Ascending aorta (tissue), 2 donors: ENCODE data around the gene GALNT12. TPM values are rescaled to one million over a fixed set of nuclear protein-coding genes. Genes with fewer than 3 reads are reported as not detected.

ENCODE experiments used
- DNase-seq, 2 donors: peaks; one replicate each; pipeline ENCODE4 v3.0.0-alpha.2; 2019; ENCODE audit warnings: low spot score in 2 of 2
- H3K27ac ChIP-seq, 2 donors: fragments of 200-600 bp; sonication (generic); one replicate each; pipeline ENCODE4 v1.5.1; 2016 to 2017; ENCODE audit warnings: mild to moderate bottlenecking in 1 of 2
- H3K27me3 ChIP-seq: fragments of 200-600 bp; sonication (generic); one replicate; pipeline ENCODE4 v1.5.1; 2017
- H3K36me3 ChIP-seq, 2 donors: fragments of 200-600 bp; sonication (generic); one replicate each; pipeline ENCODE4 v1.5.1; 2016
- H3K4me1 ChIP-seq, 2 donors: fragments of 200-600 bp; sonication (generic); one replicate each; pipeline ENCODE4 v1.5.1; 2016 to 2017; ENCODE audit warnings: mild to moderate bottlenecking in 1 of 2
- H3K4me3 ChIP-seq, 2 donors: fragments of 200-600 bp; sonication (generic); one replicate each; pipeline ENCODE4 v1.5.1; 2016 to 2017; ENCODE audit warnings: mild to moderate bottlenecking in 1 of 2
- H3K9me3 ChIP-seq, 2 donors: fragments of 200-600 bp; sonication (generic); one replicate each; pipeline ENCODE4 v1.5.1; 2016
- CTCF ChIP-seq, 3 experiments: fragments of 200-600 bp in 2 of 3; fragments of 450-650 bp in 1 of 3; sonication (generic) in 2 of 3; IDR thresholded peaks; one replicate each; pipeline ENCODE4 v1.5.1; 2016 to 2019; ENCODE audit warnings: antibody characterized with exemption in 3 of 3, mild to moderate bottlenecking in 1 of 3, moderate library complexity in 1 of 3
- intact Hi-C: fragments of 100-400 bp; cut with DNase I; formaldehyde crosslinking; loops from one replicate; pipeline ENCODE4 v1.15.1; 2023
- total RNA-seq: library from RNA; depleted of rRNA; stranded (reverse); fragments of >200 nt; gene quantifications from one replicate; pipeline ENCODE4 v1.1.0, GENCODE V29; 2016

GALNT12 gene
- total RNA-seq, 1 donor from 2014 or later, result 0.53 TPM

GRCh38 chr9:98767196-98767595, 40.3 kb upstream of the GALNT12 start:
- intact Hi-C loops, result no loop called here
- no peak for TF ChIP-seq CTCF (IDR thresholded peaks at IDR 0.05)
- Histone ChIP-seq H3K36me3 (peaks cover 35 to 68% of the 10 kb centered on the region in 2 donors), H3K27ac (no peak overlapping the region), H3K4me3 (no peak overlapping the region), H3K27me3 (no peaks in the 10 kb centered on the region), H3K9me3 (peaks cover 0 to 10% of the 10 kb centered on the region in 2 donors), H3K4me1 (no peaks in the 10 kb centered on the region)
- DNase-seq, result peak in 1 of 2 donors; percentile 41

- peaks cover 36 to 75% of the 10 kb centered on the region in 2 donors for H3K36me3 ChIP-seq
- DNase-seq, result peak in 1 of 2 donors; percentile 40
- no peaks in the 10 kb centered on the region for H3K27me3 ChIP-seq
- peaks cover 0 to 10% of the 10 kb centered on the region in 2 donors for H3K9me3 ChIP-seq
- no peak overlapping the region for H3K27ac ChIP-seq
- intact Hi-C loops, result no loop called here
- TF ChIP-seq CTCF (IDR thresholded peaks at IDR 0.05), result no peak
- no peaks in the 10 kb centered on the region for H3K4me1 ChIP-seq
- no peak overlapping the region for H3K4me3 ChIP-seq
Observed at GRCh38 chr9:98767915-98768314, 39.6 kb upstream of the GALNT12 start.

GRCh38 chr9:98768344-98768743, 39.1 kb upstream of the GALNT12 start:
- Histone ChIP-seq H3K4me1 (no peaks in the 10 kb centered on the region), H3K27ac (no peak overlapping the region), H3K4me3 (no peak overlapping the region), H3K27me3 (no peaks in the 10 kb centered on the region), H3K36me3 (peaks cover 40 to 79% of the 10 kb centered on the region in 2 donors), H3K9me3 (peaks cover 0 to 9% of the 10 kb centered on the region in 2 donors)
- DNase-seq, result no peak
- no peak for TF ChIP-seq CTCF (IDR thresholded peaks at IDR 0.05)
- intact Hi-C loops, result no loop called here

GRCh38 chr9:98770717-98771116, 36.8 kb upstream of the GALNT12 start:
- DNase-seq, result peak in 1 of 2 donors; percentile 38
- H3K4me1 ChIP-seq, result no peaks in the 10 kb centered on the region
- intact Hi-C loops, result no loop called here
- H3K27me3 ChIP-seq, result no peaks in the 10 kb centered on the region
- H3K4me3 ChIP-seq, result no peak overlapping the region
- peaks cover 41 to 81% of the 10 kb centered on the region in 2 donors for H3K36me3 ChIP-seq
- no peaks in the 10 kb centered on the region for H3K9me3 ChIP-seq
- TF ChIP-seq CTCF (IDR thresholded peaks at IDR 0.05), result no peak
- no peak overlapping the region for H3K27ac ChIP-seq

GRCh38 chr9:98771209-98771874, 36.1 kb upstream of the GALNT12 start:
- peaks cover 40 to 75% of the 10 kb centered on the region in 2 donors for H3K36me3 ChIP-seq
- no peaks in the 10 kb centered on the region for H3K4me1 ChIP-seq
- DNase-seq, result peak in 1 of 2 donors; percentile 28
- no peak overlapping the region for H3K27ac ChIP-seq
- H3K27me3 ChIP-seq, result no peaks in the 10 kb centered on the region
- TF ChIP-seq CTCF (IDR thresholded peaks at IDR 0.05), result no peak
- intact Hi-C loops, result no loop called here
- no peak overlapping the region for H3K4me3 ChIP-seq
- H3K9me3 ChIP-seq, result no peaks in the 10 kb centered on the region
